H1 (cell line): ENCODE measurements around the gene NUCB1. TPM values are rescaled to one million over a fixed set of nuclear protein-coding genes. Genes with fewer than 3 reads are reported as not detected.

Experiments used
- CTCF ChIA-PET: fragments of 300-600 bp; sonication (Branson Sonifier 250); formaldehyde crosslinking; loops from one replicate; lab custom pipeline; 2021; ENCODE audit not compliant: partially characterized antibody; lab: Charles Lee
- POLR2A ChIA-PET: fragments of 300-600 bp; sonication (Branson Sonifier 250); formaldehyde crosslinking; loops from one replicate; lab custom pipeline; 2021; ENCODE audit warnings: inconsistent platforms; ENCODE audit not compliant: partially characterized antibody; lab: Charles Lee
- DNase-seq, 2 experiments: peaks; one replicate each; pipeline versions ENCODE4 v3.0.0 to v3.0.0-alpha.2; 2010 to 2022; ENCODE audit warnings: low spot score in 2 of 2, low read depth in 1 of 2, mixed read lengths in 1 of 2
- FAIRE-seq: peaks from 2 replicates; lab custom pipeline; 2011; peaks lifted over from hg19 to GRCh38; lab: Jason Lieb, UNC
- H2AFZ ChIP-seq: 2 replicates; pipeline ENCODE4 v1.8.1; 2012; ENCODE audit warnings: low read length, inconsistent platforms
- H2AK5ac ChIP-seq: 2 replicates; pipeline ENCODE4 v1.6.1; 2013; ENCODE audit warnings: low read depth, low read length
- H2BK120ac ChIP-seq: replicated peaks from 2 replicates; pipeline ENCODE3; 2013; ENCODE audit warnings: low read depth, low read length, inconsistent platforms
- H2BK12ac ChIP-seq: 2 replicates; pipeline ENCODE4 v1.6.1; 2013; ENCODE audit warnings: low read depth, low read length
- H2BK15ac ChIP-seq: 2 replicates; pipeline ENCODE4 v1.6.1; 2013; ENCODE audit warnings: low read length
- H2BK20ac ChIP-seq: 2 replicates; pipeline ENCODE4 v1.6.1; 2013; ENCODE audit warnings: low read length
- H2BK5ac ChIP-seq: 2 replicates; pipeline ENCODE4 v1.6.1; 2013; ENCODE audit warnings: low read depth, low read length
- H3K14ac ChIP-seq: 2 replicates; pipeline ENCODE4 v1.6.1; 2013; ENCODE audit warnings: inconsistent platforms; ENCODE audit not compliant: insufficient read length
- H3K18ac ChIP-seq: 2 replicates; pipeline ENCODE4 v1.6.1; 2013; ENCODE audit warnings: low read length; ENCODE audit errors: extremely low read depth
- H3K23ac ChIP-seq: 2 replicates; pipeline ENCODE4 v1.6.1; 2013; ENCODE audit warnings: inconsistent platforms; ENCODE audit not compliant: insufficient read length
- H3K23me2 ChIP-seq: 2 replicates; pipeline ENCODE4 v1.6.1; 2013; ENCODE audit warnings: low read depth, low read length
- H3K27ac ChIP-seq: 2 replicates; pipeline ENCODE4 v1.6.1; 2011; ENCODE audit warnings: low read depth, low read length, inconsistent platforms
- H3K27me3 ChIP-seq, 4 experiments: replicated peaks in 1 of 4; 1 replicate in 1 of 4; 2 replicates in 3 of 4; pipeline versions ENCODE4 v1.6.1 to v1.8.1; 2011 to 2013; ENCODE audit warnings: low read length in 3 of 4, mild to moderate bottlenecking in 3 of 4, inconsistent platforms in 2 of 4, mixed read lengths in 2 of 4, moderate library complexity in 1 of 4; ENCODE audit not compliant: control insufficient read depth in 3 of 4, insufficient read depth in 3 of 4; ENCODE audit errors: extremely low read depth in 1 of 4
- H3K36me3 ChIP-seq, 4 experiments: 2 replicates each; pipeline versions ENCODE4 v1.6.1 to v1.8.1; 2011 to 2013; ENCODE audit warnings: mild to moderate bottlenecking in 4 of 4, low read length in 3 of 4, moderate library complexity in 2 of 4, control low read depth in 1 of 4, inconsistent platforms in 1 of 4; ENCODE audit not compliant: insufficient read depth in 4 of 4, control insufficient read depth in 2 of 4
- H3K4ac ChIP-seq: replicated peaks from 2 replicates; pipeline ENCODE3; 2013; ENCODE audit warnings: low read length, low read depth, mixed read lengths, inconsistent platforms; ENCODE audit not compliant: insufficient read length
- H3K4me1 ChIP-seq, 4 experiments: replicated peaks in 1 of 4; 1 replicate in 1 of 4; 2 replicates in 3 of 4; pipeline versions ENCODE4 v1.6.1 to v1.8.1; 2011 to 2013; ENCODE audit warnings: low read length in 3 of 4, inconsistent platforms in 2 of 4, mixed read lengths in 1 of 4; ENCODE audit not compliant: insufficient read depth in 4 of 4, control insufficient read depth in 3 of 4
- H3K4me2 ChIP-seq, 2 experiments: 2 replicates each; pipeline versions ENCODE4 v1.6.1 to v1.8.1; 2011 to 2013; ENCODE audit warnings: low read depth in 2 of 2, low read length in 2 of 2, control low read depth in 1 of 2, inconsistent platforms in 1 of 2, mild to moderate bottlenecking in 1 of 2; ENCODE audit not compliant: insufficient read depth in 1 of 2
- H3K4me3 ChIP-seq, 4 experiments: fragments of 200-600, 300-600 bp in 1 of 4; sonication (generic), shearing (Covaris generic), sonication (Bioruptor Twin) in 1 of 4; 2 replicates each; pipeline versions ENCODE4 v1.5.1 to v1.8.1; 2011 to 2016; ENCODE audit warnings: low read length in 4 of 4, low read depth in 3 of 4, control low read depth in 2 of 4, inconsistent platforms in 2 of 4, mild to moderate bottlenecking in 2 of 4, mixed read lengths in 1 of 4, moderate library complexity in 1 of 4; ENCODE audit not compliant: insufficient read depth in 2 of 4; ENCODE audit errors: extremely low read depth in 1 of 4
- H3K56ac ChIP-seq: replicated peaks from 2 replicates; pipeline ENCODE3; 2013; ENCODE audit warnings: low read depth, mild to moderate bottlenecking, mixed read lengths, low read length, inconsistent platforms; ENCODE audit not compliant: insufficient read length
- H3K79me1 ChIP-seq: 2 replicates; pipeline ENCODE4 v1.6.1; 2013; ENCODE audit warnings: low read depth, low read length, control low read depth
- H3K79me2 ChIP-seq, 2 experiments: 2 replicates each; pipeline versions ENCODE4 v1.6.1 to v1.8.1; 2012 to 2013; ENCODE audit warnings: low read length in 2 of 2, mild to moderate bottlenecking in 2 of 2, inconsistent platforms in 1 of 2; ENCODE audit not compliant: insufficient read depth in 2 of 2, control insufficient read depth in 1 of 2
- H3K9ac ChIP-seq, 4 experiments: replicated peaks in 1 of 4; 1 replicate in 1 of 4; 2 replicates in 3 of 4; pipeline versions ENCODE4 v1.6.1 to v1.8.1; 2011 to 2013; ENCODE audit warnings: low read depth in 3 of 4, low read length in 3 of 4, control low read depth in 2 of 4, mild to moderate bottlenecking in 2 of 4, moderate library complexity in 2 of 4, inconsistent platforms in 1 of 4; ENCODE audit errors: extremely low read depth in 1 of 4
- H3K9me3 ChIP-seq, 2 experiments: 2 replicates each; pipeline versions ENCODE4 v1.6.1 to v1.8.1; 2012 to 2013; ENCODE audit warnings: mild to moderate bottlenecking in 2 of 2, moderate library complexity in 2 of 2, control low read depth in 1 of 2, inconsistent platforms in 1 of 2, low read depth in 1 of 2, low read length in 1 of 2, mixed read lengths in 1 of 2; ENCODE audit not compliant: insufficient read depth in 2 of 2
- H4K20me1 ChIP-seq, 2 experiments: replicated peaks in 1 of 2; 2 replicates each; pipeline versions ENCODE3 to v1.8.1; 2011 to 2013; ENCODE audit warnings: inconsistent platforms in 2 of 2, low read length in 2 of 2, mild to moderate bottlenecking in 1 of 2; ENCODE audit not compliant: insufficient read depth in 2 of 2, control insufficient read depth in 1 of 2
- H4K5ac ChIP-seq: 2 replicates; pipeline ENCODE4 v1.6.1; 2013; ENCODE audit warnings: low read length, low read depth, mixed read lengths, inconsistent platforms; ENCODE audit not compliant: insufficient read length
- H4K8ac ChIP-seq: 2 replicates; pipeline ENCODE4 v1.8.0; 2013; ENCODE audit warnings: mild to moderate bottlenecking, moderate library complexity, low read length, inconsistent platforms; ENCODE audit not compliant: insufficient read depth; ENCODE audit errors: extremely low read depth
- H4K91ac ChIP-seq: replicated peaks from 2 replicates; pipeline ENCODE3; 2013; ENCODE audit warnings: low read length, mixed read lengths, inconsistent platforms; ENCODE audit not compliant: insufficient read length
- RAD21 ChIP-seq, 2 experiments: IDR thresholded peaks in 1 of 2; conservative IDR thresholded peaks in 1 of 2; 2 replicates each; pipeline ENCODE4 v1.6.1; 2011; ENCODE audit warnings: low read depth in 2 of 2, low read length in 2 of 2, improper control_type of control experiment in 1 of 2, inconsistent platforms in 1 of 2, mild to moderate bottlenecking in 1 of 2, moderate library complexity in 1 of 2
- WGBS, 2 experiments: shearing (Covaris generic) in 1 of 2; methylation state at CpG; one replicate each; pipeline versions ENCODE4 v1.1.6 to v1.1.7; 2013 to 2015; ENCODE audit warnings: low lambda C conversion rate in 2 of 2, mixed read lengths in 2 of 2, inconsistent platforms in 1 of 2, low coverage in 1 of 2, missing lambda C conversion rate in 1 of 2; ENCODE audit not compliant: insufficient replicate concordance in 2 of 2, insufficient coverage in 1 of 2, insufficient read length in 1 of 2; ENCODE audit errors: extremely low coverage in 1 of 2, missing lambda C conversion rate in 1 of 2; 5-methylcytosine and 5-hydroxymethylcytosine counted together
- polyA plus RNA-seq, 7 experiments: library from polyadenylated mRNA; depleted of rRNA in 3 of 7; stranded (reverse) in 5 of 7; unstranded in 2 of 7; fragments of >200 nt in 5 of 7; fragments of 200-250 nt in 2 of 7; gene quantifications; 1 replicate in 5 of 7; 2 replicates in 1 of 7; 4 replicates in 1 of 7; pipeline versions ENCODE4 v1.2.1 to v1.2.3, GENCODE V29; 2011 to 2013; ENCODE audit warnings: missing spikeins in 2 of 7, mixed read lengths in 2 of 7
- total RNA-seq: library from RNA; stranded (reverse); fragmentation: NEBNext Ultra II Directional; extraction: Animal tissue kit (Norgen Biotek cat#: 25700); gene quantifications from 2 replicates; pipeline ENCODE4 v1.2.1, GENCODE V29; 2021

Gene NUCB1
- total and polyA plus RNA-seq, 2 of the 8 experiments (the other 6 are each of a cell fraction or from before 2014, with no cell fraction given) = 111 to 121 TPM

DNA sequence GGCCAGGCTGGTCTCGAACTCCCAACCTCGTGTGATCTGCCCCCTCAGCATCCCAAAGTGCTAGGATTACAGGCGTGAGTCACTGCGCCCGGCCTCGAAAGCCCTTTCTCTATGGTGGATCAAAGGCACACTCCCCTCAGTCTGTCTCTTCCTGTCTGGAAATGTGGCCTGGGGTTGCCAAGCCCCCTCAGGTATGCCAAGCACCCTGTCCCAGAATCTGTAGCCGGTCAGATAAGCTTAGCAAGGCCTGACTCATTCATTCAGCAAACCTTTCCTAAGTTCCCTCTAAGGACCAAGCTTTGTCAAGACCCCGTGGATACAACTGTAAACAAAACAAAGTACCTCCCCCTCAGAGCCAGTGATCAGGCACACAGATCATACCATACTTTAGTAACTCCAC lies 14.1 kb downstream of the NUCB1 start:
- Histone ChIP-seq H3K27me3 (no peaks in the 10 kb centered on the region), H3K56ac (no peak overlapping the region), H3K4me3 (no peak overlapping the region), H3K9ac (no peak overlapping the region), H2BK5ac (no peak overlapping the region)
- TF ChIP-seq RAD21 (IDR thresholded peaks at IDR 0.05 in 1 of 2, conservative IDR thresholded peaks at IDR 0.05 in 1 of 2; ENCODE audit: low read depth in 2 of 2, low read length in 2 of 2) = no peak
- TF ChIP-seq, all 59 proteins: peak for 0
- Histone ChIP-seq H3K27ac (no peak overlapping the region), H3K36me3 (peaks cover 16 to 60% (median 34%) of the 10 kb centered on the region in 4 experiments), H3K14ac (no peak overlapping the region), H3K23ac (no peak overlapping the region), H3K79me2 (no peaks in the 10 kb centered on the region), H3K18ac (no peak overlapping the region), H2AK5ac (no peak overlapping the region), H3K4me2 (no peak overlapping the region), H3K23me2 (no peaks in the 10 kb centered on the region; the same call in 1 of the 2 replicates), H3K4me1 (no peaks in the 10 kb centered on the region), H3K79me1 (no peaks in the 10 kb centered on the region), H4K5ac (no peak overlapping the region), H3K9me3 (no peaks in the 10 kb centered on the region), H2AFZ (no peak overlapping the region), H2BK15ac (no peak overlapping the region), H4K20me1 (peaks cover 0 to 7% of the 10 kb centered on the region in 2 experiments), H2BK12ac (no peak overlapping the region), H4K8ac (no peak overlapping the region; the same call in 1 of the 2 replicates), H3K4ac (no peak overlapping the region), H2BK20ac (no peak overlapping the region), H2BK120ac (no peak overlapping the region), H4K91ac (no peak overlapping the region)
- FAIRE-seq (no peak), DNase-seq (no peak)
- ChIA-PET POLR2A (interaction anchor here (0.9 to 3.4 kb wide), 3 partner anchors 11 to 241 kb away, joined by 3 to 13 read pairs (median 3); partner anchors contain the start of gene NTN5), CTCF (interaction anchor here (2.1 kb wide), 1 partner anchor 16 kb away, joined by 4 read pairs; no protein-coding TSS in a partner anchor)
- 96% methylated on average over 8 of the region's 8 CpGs; no CpG with 5 or more reads in 1 of the 2 experiments for WGBS, 2 experiments
